ENCODE results near the gene CNP. TPM values are rescaled to one million over a fixed set of nuclear protein-coding genes. Genes with fewer than 3 reads are reported as not detected.

The CNP gene
- total and polyA plus RNA-seq, 2 of the 8 experiments (the other 6 are each of a cell fraction or from before 2014, with no cell fraction given) = 21.9 to 60.6 TPM

GRCh38 chr17:42018988-42019387 is 52.4 kb downstream of the CNP start:
- ChIA-PET CTCF (ENCODE audit: partially characterized antibody) (interaction anchor here (0.9 to 38.8 kb wide), 15 partner anchors 9 to 180 kb away, joined by 3 to 1084 read pairs (median 5); partner anchors contain the start of genes DHX58, HSPB9, KAT2A and KCNH4), POLR2A (ENCODE audit: partially characterized antibody) (interaction anchor here (0.6 to 6.2 kb wide), 16 partner anchors 7 to 1385 kb away, joined by 3 to 67 read pairs (median 6); partner anchors contain the start of genes ACLY, CNP, HSPB9 and KAT2A)
- H2BK120ac ChIP-seq (replicated peaks; ENCODE audit: low read depth, low read length) = no peak overlapping the region
- H4K8ac ChIP-seq (ENCODE audit: extremely low read depth, insufficient read depth, low read length) = no peak overlapping the region
- no peak overlapping the region for H4K91ac ChIP-seq (replicated peaks; ENCODE audit: insufficient read length, low read length)
- no peak overlapping the region for H3K9ac ChIP-seq (replicated peaks in 1 of 4; ENCODE audit: extremely low read depth in 1 of 4, low read depth in 3 of 4, low read length in 3 of 4)
- H3K4me1 ChIP-seq (replicated peaks in 1 of 4; ENCODE audit: control insufficient read depth in 3 of 4, insufficient read depth in 4 of 4, low read length in 3 of 4) = peaks cover 0 to 5% (median 1%) of the 10 kb centered on the region in 4 experiments; a peak in 3 of 7 replicates
- no peak overlapping the region for H4K5ac ChIP-seq (ENCODE audit: insufficient read length, low read depth, low read length)
- no peak for DNase-seq (ENCODE audit: low read depth in 1 of 2, low spot score in 2 of 2)
- H2BK12ac ChIP-seq (ENCODE audit: low read depth, low read length) = no peak overlapping the region
- H2BK5ac ChIP-seq (ENCODE audit: low read depth, low read length) = no peak overlapping the region
- no peak overlapping the region for H3K4me3 ChIP-seq (ENCODE audit: extremely low read depth in 1 of 4, insufficient read depth in 2 of 4, low read depth in 3 of 4, low read length in 4 of 4)
- no peaks in the 10 kb centered on the region for H3K9me3 ChIP-seq (ENCODE audit: insufficient read depth in 2 of 2, low read depth in 1 of 2, low read length in 1 of 2)
- H2AK5ac ChIP-seq (ENCODE audit: low read depth, low read length) = no peak overlapping the region
- no peak overlapping the region for H3K14ac ChIP-seq (ENCODE audit: insufficient read length)
- no peak overlapping the region for H2BK15ac ChIP-seq (ENCODE audit: low read length)
- no peaks in the 10 kb centered on the region for H4K20me1 ChIP-seq (replicated peaks in 1 of 2; ENCODE audit: control insufficient read depth in 1 of 2, insufficient read depth in 2 of 2, low read length in 2 of 2)
- peaks cover 24 to 45% of the 10 kb centered on the region in 2 experiments for H3K79me2 ChIP-seq (ENCODE audit: control insufficient read depth in 1 of 2, insufficient read depth in 2 of 2, low read length in 2 of 2)
- no peak overlapping the region for H3K18ac ChIP-seq (ENCODE audit: extremely low read depth, low read length)
- H3K23ac ChIP-seq (ENCODE audit: insufficient read length) = no peak overlapping the region
- H2AFZ ChIP-seq (ENCODE audit: low read length) = no peak overlapping the region
- peaks cover 10 to 27% (median 14%) of the 10 kb centered on the region in 4 experiments; a peak in 6 of 8 replicates for H3K36me3 ChIP-seq (ENCODE audit: control insufficient read depth in 2 of 4, insufficient read depth in 4 of 4, low read length in 3 of 4)
- H3K27ac ChIP-seq (ENCODE audit: low read depth, low read length) = no peak overlapping the region
- H3K79me1 ChIP-seq (ENCODE audit: low read depth, low read length) = no peaks in the 10 kb centered on the region
- 88% methylated on average over 4 of the region's 4 CpGs; no CpG with 5 or more reads in 1 of the 2 experiments for WGBS, 2 experiments (ENCODE audit: extremely low coverage in 1 of 2, insufficient coverage in 1 of 2, insufficient read length in 1 of 2, insufficient replicate concordance in 2 of 2, low coverage in 1 of 2, low lambda C conversion rate in 2 of 2, missing lambda C conversion rate in 1 of 2)
- H3K4me2 ChIP-seq (ENCODE audit: insufficient read depth in 1 of 2, low read depth in 2 of 2, low read length in 2 of 2) = peak overlapping the region in 1 of 2 experiments; percentile 90; a peak in 1 of 4 replicates
- H3K56ac ChIP-seq (replicated peaks; ENCODE audit: insufficient read length, low read depth, low read length) = no peak overlapping the region
- no peak for FAIRE-seq
- peaks cover 19% of the 10 kb centered on the region for H3K23me2 ChIP-seq (ENCODE audit: low read depth, low read length)
- no peaks in the 10 kb centered on the region for H3K27me3 ChIP-seq (replicated peaks in 1 of 4; ENCODE audit: control insufficient read depth in 3 of 4, extremely low read depth in 1 of 4, insufficient read depth in 3 of 4, low read length in 3 of 4)
- H2BK20ac ChIP-seq (ENCODE audit: low read length) = no peak overlapping the region
- H3K4ac ChIP-seq (replicated peaks; ENCODE audit: insufficient read length, low read depth, low read length) = no peak overlapping the region
- TF ChIP-seq JUND (IDR thresholded peaks at IDR 0.05; ENCODE audit: low read length) = no peak
- TF ChIP-seq TEAD4 (IDR thresholded peaks at IDR 0.05; ENCODE audit: low read depth, low read length) = no peak
- TF ChIP-seq EP300 (IDR thresholded peaks at IDR 0.05; ENCODE audit: borderline replicate concordance in 1 of 2, low read depth in 2 of 2, low read length in 2 of 2) = no peak
- TF ChIP-seq SP2 (IDR thresholded peaks at IDR 0.05; ENCODE audit: low read length) = no peak
- TF ChIP-seq CEBPB (IDR thresholded peaks at IDR 0.05; ENCODE audit: low read depth, low read length) = no peak
- no peak for TF ChIP-seq SRF (IDR thresholded peaks at IDR 0.05; ENCODE audit: low read depth, low read length)
- no peak for TF ChIP-seq POLR2A (IDR thresholded peaks at IDR 0.05; ENCODE audit: control extremely low read depth in 1 of 2, low read depth in 2 of 2, low read length in 2 of 2)
- TF ChIP-seq POU5F1 (IDR thresholded peaks at IDR 0.05; ENCODE audit: low read depth, low read length) = no peak
- no peak for TF ChIP-seq CTBP2 (IDR thresholded peaks at IDR 0.05; ENCODE audit: borderline replicate concordance, insufficient read depth, insufficient read length, low read length)

Data from H1 (cell line).